GM10266 (cell line): ENCODE results near the gene SLC26A9.

ENCODE experiments used
- DNase-seq: peaks from one replicate; pipeline ENCODE4 v3.0.0; 2012; ENCODE audit errors: extremely low spot score
- CTCF ChIP-seq: IDR thresholded peaks from 2 replicates; pipeline ENCODE4 v1.5.1; 2012; ENCODE audit warnings: mild to moderate bottlenecking, low read depth; ENCODE audit not compliant: control insufficient read depth, insufficient read depth; ENCODE audit errors: missing control alignments

The SLC26A9 gene

GRCh38 chr1:205920861-205921569 is 22.2 kb downstream of the SLC26A9 start:
- no peak for DNase-seq
- no peak for TF ChIP-seq CTCF

- DNase-seq, result no peak
- TF ChIP-seq CTCF, result no peak
These were observed 23.1 kb downstream of the SLC26A9 start for GRCh38 chr1:205920159-205920558.

- DNase-seq, result peak; percentile 75
These were observed 24.1 kb downstream of the SLC26A9 start for GRCh38 chr1:205918955-205919746.

GRCh38 chr1:205917466-205918238 is 25.6 kb downstream of the SLC26A9 start:
- TF ChIP-seq CTCF, result no peak
- no peak for DNase-seq

More at GRCh38 chr1:205918955-205919746, 24.1 kb downstream of the SLC26A9 start:
- TF ChIP-seq CTCF, result peak; percentile 96

- no peak for TF ChIP-seq CTCF
- DNase-seq, result no peak
These were observed 26.7 kb downstream of the SLC26A9 start for GRCh38 chr1:205916541-205916940.

- TF ChIP-seq CTCF, result no peak
- no peak for DNase-seq
These were observed 27.8 kb downstream of the SLC26A9 start for GRCh38 chr1:205915354-205915990.
